Fibroblast of mammary gland (primary cell): ENCODE data around the gene BAK1.

ENCODE experiments used
- DNase-seq: peaks from one replicate; pipeline ENCODE4 v3.0.0-alpha.2; 2010; ENCODE audit warnings: low read depth
- H3K4me3 ChIP-seq: 2 replicates; pipeline ENCODE4 v1.5.1; 2011; ENCODE audit warnings: low read depth, mild to moderate bottlenecking, low read length, moderate library complexity; ENCODE audit not compliant: control insufficient read depth
- CTCF ChIP-seq: conservative IDR thresholded peaks from 2 replicates; pipeline ENCODE4 v1.5.1; 2011; ENCODE audit warnings: low read depth, low read length, inconsistent platforms; ENCODE audit not compliant: control insufficient read depth, insufficient read depth

The BAK1 gene

GRCh38 chr6:33607784-33608161 lies 27.7 kb upstream of the BAK1 start:
- peak; percentile 28 for TF ChIP-seq CTCF
- no peak for DNase-seq
- no peak overlapping the region for H3K4me3 ChIP-seq

GRCh38 chr6:33607126-33607783 lies 27.2 kb upstream of the BAK1 start:
- no peak overlapping the region for H3K4me3 ChIP-seq
- no peak for DNase-seq
- TF ChIP-seq CTCF: no peak

DNA sequence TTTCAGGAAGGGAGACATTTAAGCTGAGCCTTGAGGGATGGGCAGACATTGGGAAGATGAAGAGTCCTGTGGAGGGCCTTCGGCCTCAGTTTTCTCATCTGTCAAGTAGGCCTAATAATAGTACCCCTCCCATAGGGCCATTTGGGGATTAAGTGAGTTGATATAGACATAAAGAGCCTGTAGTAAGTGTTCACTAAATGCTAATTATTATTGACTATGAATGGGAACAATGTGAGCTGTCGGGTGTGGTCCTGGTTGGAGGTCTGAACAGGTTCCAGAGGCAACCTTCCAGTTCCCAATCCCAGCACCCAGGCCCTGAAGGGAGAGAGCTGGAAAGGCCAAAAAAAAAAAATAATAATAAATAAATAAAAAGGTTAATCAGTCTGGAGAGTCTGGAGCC lies 26.6 kb upstream of the BAK1 start:
- no peak for TF ChIP-seq CTCF
- H3K4me3 ChIP-seq: no peak overlapping the region
- no peak for DNase-seq

DNA sequence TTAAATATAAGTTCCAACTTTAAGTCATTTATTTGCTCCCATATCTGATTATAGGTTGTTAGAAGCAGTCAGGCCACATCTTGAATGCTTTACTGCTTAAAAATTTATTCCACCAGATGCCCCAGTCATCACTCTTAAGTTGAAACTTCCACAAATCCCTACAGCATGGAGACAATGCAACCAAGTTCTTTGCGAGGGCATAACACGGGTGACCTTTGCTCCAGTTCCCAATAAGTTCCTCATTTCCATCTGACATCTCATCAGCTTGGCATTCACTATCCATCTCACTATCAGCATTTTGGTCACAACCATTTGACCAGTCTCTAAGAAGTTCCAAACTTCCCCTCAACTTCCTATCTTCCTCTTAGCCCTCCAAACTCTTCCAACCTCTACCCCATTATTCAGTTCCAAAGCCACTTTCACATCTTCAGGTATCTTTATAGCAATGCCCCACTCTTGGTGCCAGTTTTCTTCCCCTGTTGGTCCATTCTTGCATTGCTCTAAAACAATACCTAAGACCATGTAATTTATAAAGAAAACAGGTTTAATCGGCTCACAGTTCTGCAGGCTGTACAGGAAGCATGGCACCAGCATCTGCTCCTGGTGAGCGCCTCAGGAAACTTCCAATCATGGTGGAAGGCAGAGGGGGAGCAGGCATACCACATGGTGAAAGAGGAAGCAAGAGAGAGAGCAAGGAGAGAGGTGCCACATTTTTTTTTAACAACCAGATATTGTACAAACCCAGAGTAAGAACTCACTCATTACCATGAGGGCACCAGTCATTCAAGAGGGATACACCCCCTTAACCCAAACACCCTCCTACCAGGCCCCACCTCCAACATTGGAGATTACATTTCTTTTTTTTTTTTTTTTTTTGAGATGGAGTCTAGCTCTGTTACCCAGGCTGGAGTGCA lies 25.1 kb upstream of the BAK1 start:
- no peak overlapping the region for H3K4me3 ChIP-seq
- TF ChIP-seq CTCF: no peak
- peak; percentile 34 for DNase-seq

DNA sequence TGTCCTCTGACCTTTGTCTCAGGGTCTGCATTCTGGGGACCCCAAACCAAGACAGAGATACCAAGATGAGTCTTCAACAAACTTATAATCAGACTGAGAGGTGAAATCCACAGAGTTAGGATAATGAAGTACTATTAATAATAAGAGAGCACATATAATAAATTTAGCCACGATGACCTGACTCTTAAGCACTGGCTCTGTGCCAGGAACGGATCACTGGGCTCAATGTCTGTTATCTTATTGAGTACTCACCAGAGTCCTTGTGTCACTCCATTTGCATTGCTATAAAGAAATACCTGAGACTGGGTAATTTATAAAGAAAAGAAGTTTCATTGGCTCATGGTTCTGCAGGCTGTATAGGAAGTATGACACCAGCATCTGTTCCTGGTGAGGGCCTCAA lies 22.1 kb upstream of the BAK1 start:
- DNase-seq: no peak
- no peak for TF ChIP-seq CTCF
- H3K4me3 ChIP-seq: no peak overlapping the region

- no peak overlapping the region for H3K4me3 ChIP-seq
- DNase-seq: no peak
- no peak for TF ChIP-seq CTCF
These were observed 20.7 kb upstream of the BAK1 start for GRCh38 chr6:33600761-33601160.
